Skin epidermis (tissue), 12 donors: ENCODE measurements around the gene CALCOCO1.
A peak's percentile ranks its signal among the peaks of the same experiment; 100 is the strongest.
"Not testable (repeated sequence)": the region's sequence is repeated elsewhere in the genome, so short reads cannot be mapped to it uniquely, and the experiment has no call there.

Source experiments
- H3K27ac ChIP-seq, 21 experiments: fragments of 200-600 bp; sonication (generic) in 11 of 21; one replicate each; pipeline ENCODE4 v1.5.0; 2020; ENCODE audit warnings: mild to moderate bottlenecking in 3 of 21, inconsistent platforms in 2 of 21, moderate library complexity in 2 of 21
- H3K4me3 ChIP-seq, 7 experiments: fragments of 200-600 bp; sonication (generic) in 2 of 7; one replicate each; pipeline ENCODE4 v1.5.0; 2020; ENCODE audit warnings: inconsistent platforms in 2 of 7, mild to moderate bottlenecking in 2 of 7, moderate library complexity in 1 of 7

Gene CALCOCO1

DNA sequence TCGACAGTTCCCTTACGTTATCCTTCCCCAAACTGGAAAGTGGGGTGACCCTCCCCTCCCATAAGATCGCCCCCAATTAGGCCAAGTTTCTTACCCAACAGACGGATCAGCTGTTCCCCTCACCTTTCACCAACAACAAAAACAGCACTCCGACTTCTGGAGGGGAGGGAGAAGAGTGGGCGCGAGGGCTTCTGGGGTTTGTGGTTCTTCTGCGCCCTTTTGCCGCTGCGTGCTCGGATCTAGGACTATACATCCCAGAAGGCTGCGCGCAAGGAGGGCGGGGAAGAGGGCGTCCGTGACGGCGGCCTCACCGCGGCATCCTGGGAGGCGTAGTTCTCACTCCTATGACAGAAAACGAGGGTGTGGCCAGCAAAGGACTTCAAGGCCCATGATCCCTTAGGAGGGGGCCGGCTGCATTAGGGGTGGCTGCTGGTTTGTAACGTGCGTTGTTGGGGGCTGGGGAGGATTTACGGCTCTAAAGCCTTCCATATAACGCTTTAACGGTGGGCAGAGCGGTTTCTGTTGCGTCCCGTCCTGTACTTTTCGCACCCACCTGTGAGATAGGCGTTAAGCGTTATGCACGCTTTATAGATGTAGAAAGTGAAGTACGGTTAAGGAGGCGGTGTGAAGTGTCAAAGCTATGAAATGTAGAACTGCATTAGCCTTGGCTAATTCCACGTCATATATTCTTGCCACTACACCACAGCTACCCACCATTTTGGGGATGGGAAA, at the start of gene CALCOCO1:
TSS of gene CALCOCO1 (minus strand) at position 143 of the 732 bp plus-strand sequence. CDS start 2,210 bp downstream, outside the sequence.
- peak within 1 kb of the TSS; percentile 44 to 86 (median 69) for H3K4me3 ChIP-seq
- peak within 1 kb of the TSS in 20 of 21 experiments; percentile 18 to 91 (median 83) for H3K27ac ChIP-seq

DNA sequence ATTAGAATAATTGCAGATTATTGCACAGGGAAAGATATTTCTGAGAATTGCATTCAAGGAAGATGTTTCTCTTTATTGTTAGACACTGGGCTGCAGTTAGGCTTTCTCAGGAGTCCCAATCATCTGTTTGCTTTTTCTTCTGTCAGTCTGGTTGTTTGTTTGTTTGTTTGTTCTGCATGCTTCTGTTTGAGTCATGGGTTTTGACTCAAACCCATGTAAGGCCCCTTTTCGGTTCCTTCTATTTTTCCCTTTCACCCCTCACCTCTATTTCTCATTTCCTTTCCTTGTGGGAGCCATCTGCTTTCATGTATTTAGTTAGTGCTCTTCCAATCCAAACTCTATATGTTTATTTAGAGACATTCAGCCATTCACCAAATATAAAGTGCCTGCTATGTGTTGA, 49.6 kb upstream of the CALCOCO1 start:
- no peak overlapping the region for H3K27ac ChIP-seq
- H3K4me3 ChIP-seq = no peak overlapping the region

GRCh38 chr12:53775478-53776145, 48.4 kb upstream of the CALCOCO1 start:
- Histone ChIP-seq H3K27ac (peak overlapping the region in 3 of 21 experiments; percentile 18 to 58 (median 49)), H3K4me3 (no peak overlapping the region)

- H3K4me3 ChIP-seq = no peak overlapping the region
- peak overlapping the region in 3 of 21 experiments; percentile 58 to 70 (median 65) for H3K27ac ChIP-seq
These were observed 43.0 kb upstream of the CALCOCO1 start for GRCh38 chr12:53770281-53770680.

DNA sequence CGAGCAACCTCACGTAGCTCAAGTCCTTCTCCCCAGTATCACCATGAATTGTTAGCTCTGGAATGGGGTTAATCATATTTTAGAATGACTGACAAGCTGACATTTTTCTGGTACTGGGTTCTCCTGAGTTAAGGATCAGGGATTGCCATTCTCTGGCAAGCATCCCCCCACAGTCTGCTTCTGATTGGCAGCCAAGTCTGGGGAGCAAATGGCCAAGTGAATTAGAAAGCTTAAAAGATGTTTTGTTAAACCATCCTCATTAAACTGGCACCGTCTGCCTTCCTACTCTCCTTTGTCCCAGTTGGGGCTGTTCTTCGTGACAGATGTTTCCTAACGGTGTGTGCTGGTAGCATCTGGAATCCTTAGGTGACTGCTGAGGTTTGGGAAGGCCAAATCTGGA, 41.7 kb upstream of the CALCOCO1 start:
- Histone ChIP-seq H3K4me3 (no peak overlapping the region), H3K27ac (peak overlapping the region in 3 of 21 experiments; percentile 27 to 70 (median 65))

GRCh38 chr12:53766881-53767280, 39.6 kb upstream of the CALCOCO1 start:
- no peak overlapping the region for H3K27ac ChIP-seq
- H3K4me3 ChIP-seq = no peak overlapping the region

- no peak overlapping the region for H3K27ac ChIP-seq
- no peak overlapping the region for H3K4me3 ChIP-seq
These were observed 38.6 kb upstream of the CALCOCO1 start for GRCh38 chr12:53765891-53766290.

GRCh38 chr12:53764615-53765014, 37.4 kb upstream of the CALCOCO1 start:
- no peak overlapping the region for H3K27ac ChIP-seq
- H3K4me3 ChIP-seq = no peak overlapping the region

DNA sequence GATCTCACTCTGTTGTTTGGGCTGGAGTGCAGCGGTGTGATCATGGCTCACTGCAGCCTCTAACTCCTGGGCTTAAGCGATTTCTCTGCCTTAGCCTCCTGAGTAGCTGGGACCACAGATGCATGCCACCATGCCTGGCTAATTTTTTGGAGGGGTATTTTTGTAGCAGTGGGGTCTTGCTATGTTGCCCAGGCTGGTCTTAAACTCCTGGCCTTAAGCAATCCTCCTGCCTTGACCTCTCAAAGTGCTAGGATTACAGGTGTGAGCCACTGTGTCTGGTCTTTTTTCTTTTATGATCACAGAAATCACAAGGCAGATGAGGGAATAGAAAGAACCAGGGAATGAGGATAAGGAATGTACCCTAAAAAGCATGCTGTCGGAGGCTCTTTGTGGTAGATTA, 35.5 kb upstream of the CALCOCO1 start:
- not testable (repeated sequence) for H3K4me3 ChIP-seq, H3K27ac ChIP-seq

DNA sequence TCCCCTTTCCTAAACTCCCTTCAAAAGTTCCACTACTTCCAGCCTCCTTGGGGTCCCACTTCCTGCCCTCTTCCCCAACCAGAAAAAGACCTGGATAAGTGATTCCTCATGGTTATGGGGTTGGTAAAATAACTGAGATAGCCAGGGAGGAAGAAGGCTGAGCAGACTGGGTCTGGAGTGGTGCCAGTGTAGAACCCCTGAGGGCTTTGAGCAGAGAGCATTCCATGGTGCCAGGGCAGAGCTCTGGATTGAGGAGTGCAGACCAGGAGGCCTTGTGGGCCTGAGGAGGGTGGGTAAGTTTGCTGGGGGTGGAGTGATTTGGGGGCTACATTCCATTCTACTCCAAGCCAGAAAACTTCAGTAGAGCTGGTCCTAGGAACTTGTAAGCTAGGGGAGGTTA, 34.1 kb upstream of the CALCOCO1 start:
- Histone ChIP-seq H3K27ac (no peak overlapping the region), H3K4me3 (no peak overlapping the region)

- H3K27ac ChIP-seq = no peak overlapping the region
- H3K4me3 ChIP-seq = no peak overlapping the region
These were observed 32.0 kb upstream of the CALCOCO1 start for GRCh38 chr12:53759261-53759660.

DNA sequence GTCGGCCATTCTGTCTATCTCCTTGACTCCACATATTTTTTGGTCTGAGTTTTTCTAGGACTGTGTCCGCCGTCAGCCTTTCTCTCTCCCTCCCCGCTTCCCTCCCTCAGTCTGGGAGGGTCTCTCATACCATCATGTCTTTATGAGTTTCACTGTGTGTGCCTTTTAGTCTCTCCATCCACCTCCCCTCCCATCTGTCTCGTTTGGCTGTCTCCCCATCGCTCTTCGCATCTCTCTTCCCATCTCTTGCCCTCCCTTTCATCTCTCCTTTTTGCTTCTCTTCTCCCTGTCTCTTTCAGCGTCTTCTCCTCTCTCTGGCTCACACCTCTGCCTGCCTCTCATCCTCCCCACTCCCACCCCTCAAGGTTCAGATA, 31.5 kb upstream of the CALCOCO1 start:
- no peak overlapping the region for H3K4me3 ChIP-seq

GRCh38 chr12:53758081-53758729, 31.0 kb upstream of the CALCOCO1 start:
- Histone ChIP-seq H3K27ac (no peak overlapping the region), H3K4me3 (no peak overlapping the region)

More for the DNA sequence above, 31.5 kb upstream of the CALCOCO1 start:
- no peak overlapping the region for H3K27ac ChIP-seq

DNA sequence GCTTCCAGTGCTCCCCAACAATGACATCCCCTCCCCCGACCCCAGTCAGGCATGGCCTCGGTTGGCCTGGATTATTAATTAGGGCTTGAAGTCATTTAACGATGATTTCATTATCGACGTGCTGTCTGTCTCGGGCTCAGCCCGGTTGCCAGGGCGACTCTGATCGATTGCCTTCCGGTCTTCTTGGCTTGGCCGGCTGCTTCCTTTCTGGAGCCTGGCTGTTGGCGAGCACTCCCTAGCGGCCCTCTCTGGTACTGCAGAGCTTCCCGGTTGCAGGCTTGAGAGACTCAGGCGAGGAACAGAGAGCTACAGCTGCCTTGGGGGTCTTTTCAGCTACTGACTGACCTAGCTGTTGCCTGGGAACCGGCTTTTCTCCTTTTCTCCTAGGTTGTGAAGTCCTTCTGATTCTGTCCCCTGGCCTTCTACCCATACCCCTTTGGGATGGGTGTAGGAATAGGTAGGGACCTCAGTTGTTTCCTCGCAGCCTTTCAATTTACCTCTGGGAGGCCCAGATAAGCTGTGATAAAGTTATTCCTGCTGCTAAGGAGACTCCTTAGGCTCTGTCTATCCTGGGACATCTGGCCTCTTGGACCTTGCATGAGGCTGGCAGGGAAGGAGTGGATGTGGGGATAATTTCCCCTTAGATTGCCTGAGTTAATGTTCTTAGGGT, 30.0 kb upstream of the CALCOCO1 start:
- Histone ChIP-seq H3K4me3 (no peak overlapping the region), H3K27ac (peak overlapping the region in 1 of 21 experiments; percentile 17)

GRCh38 chr12:53756300-53757100, 29.2 kb upstream of the CALCOCO1 start:
- no peak overlapping the region for H3K4me3 ChIP-seq

GRCh38 chr12:53755893-53756292, 28.6 kb upstream of the CALCOCO1 start:
- H3K27ac ChIP-seq = no peak overlapping the region

More at GRCh38 chr12:53756300-53757100, 29.2 kb upstream of the CALCOCO1 start:
- H3K27ac ChIP-seq = peak overlapping the region in 1 of 21 experiments; percentile 17

DNA sequence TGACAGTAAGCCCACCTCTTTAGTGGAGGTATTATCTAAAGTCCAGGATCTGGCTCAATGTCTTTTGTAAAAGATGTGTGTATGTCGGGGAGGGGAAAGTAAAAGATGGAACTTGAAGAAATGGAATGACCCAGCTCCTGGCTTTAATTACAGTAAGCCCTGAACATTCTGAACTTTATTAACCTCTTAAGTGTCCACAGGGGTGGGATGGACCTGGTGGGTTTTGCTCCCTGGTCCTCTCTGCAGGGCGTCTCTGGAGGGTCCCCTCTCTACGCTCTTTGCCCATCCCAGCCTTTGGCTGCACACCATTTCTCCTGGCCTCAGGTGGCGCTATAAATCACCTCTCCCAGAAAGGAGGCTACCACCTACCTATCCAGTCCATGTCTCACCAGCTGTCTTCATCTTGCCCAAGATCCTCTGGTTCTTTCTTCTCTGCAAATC, 28.2 kb upstream of the CALCOCO1 start:
- no peak overlapping the region for H3K4me3 ChIP-seq
- no peak overlapping the region for H3K27ac ChIP-seq

More at GRCh38 chr12:53755893-53756292, 28.6 kb upstream of the CALCOCO1 start:
- H3K4me3 ChIP-seq = no peak overlapping the region

DNA sequence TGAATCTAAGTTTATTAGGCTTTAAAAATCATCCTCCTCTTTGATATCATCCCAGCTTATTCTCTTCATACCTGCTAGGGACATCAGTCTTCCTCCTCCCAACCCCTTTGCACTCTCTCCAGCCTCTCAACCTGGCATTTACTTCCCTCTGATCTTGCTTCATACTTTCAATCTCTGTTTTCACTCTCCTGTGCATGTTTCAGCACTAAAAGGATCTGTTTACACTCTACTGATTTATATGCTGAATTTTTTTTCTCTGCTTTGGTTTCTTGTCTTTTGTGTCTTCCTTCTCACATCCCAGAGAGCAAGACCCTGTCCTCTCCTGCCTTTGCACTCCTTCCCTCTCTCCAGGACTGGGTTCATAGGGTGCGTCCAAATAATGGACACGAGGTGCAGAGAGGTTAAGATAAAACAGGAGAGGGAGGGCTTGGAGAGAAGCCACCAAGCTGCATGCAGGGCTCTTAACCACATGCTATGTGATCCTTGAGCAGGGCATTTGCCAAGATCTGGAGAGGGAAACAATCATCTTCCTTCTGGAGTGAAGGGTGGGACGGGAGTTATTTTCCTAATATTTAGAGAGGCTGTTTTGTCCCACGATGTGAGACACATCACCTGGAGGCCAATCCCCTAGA, 27.5 kb upstream of the CALCOCO1 start:
- Histone ChIP-seq H3K27ac (no peak overlapping the region), H3K4me3 (no peak overlapping the region)

DNA sequence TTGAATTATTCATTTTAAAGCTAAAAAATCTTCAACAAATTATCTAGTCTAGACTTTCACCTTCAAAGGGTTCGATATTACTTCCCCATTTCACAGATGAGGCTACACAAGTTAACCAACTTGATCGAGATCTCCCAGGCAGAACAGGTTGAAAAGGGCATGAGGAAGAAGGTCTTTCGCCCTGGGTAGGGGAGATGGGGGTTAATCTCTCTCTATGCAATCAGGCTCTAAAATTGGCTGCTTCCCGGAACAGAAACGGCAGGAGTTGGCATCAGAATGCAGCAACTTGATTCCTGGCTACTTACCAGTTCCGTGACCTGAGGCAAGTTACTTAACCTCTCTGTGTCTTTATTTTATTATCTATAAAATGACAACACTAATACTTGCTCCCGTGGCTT, 26.9 kb upstream of the CALCOCO1 start:
- Histone ChIP-seq H3K27ac (no peak overlapping the region), H3K4me3 (no peak overlapping the region)
